Memory B cell (primary cell): ENCODE measurements around the gene PPBP.

Source experiments
- ATAC-seq: fragments of 150-1000 bp; cut with Tn5 transposase; 2 replicates; pipeline ENCODE4 v1.10.0; 2021; ENCODE audit warnings: low read depth, mild to moderate bottlenecking, moderate library complexity
- DNase-seq, 2 donors: peaks; one replicate each; pipeline ENCODE4 v3.0.0; 2022; ENCODE audit warnings: low spot score in 2 of 2
- H3K27ac Mint-ChIP-seq: one replicate; pipeline ENCODE4 v1.8.0; 2022; ENCODE audit warnings: mild to moderate bottlenecking, moderate library complexity, mixed read lengths
- H3K27me3 Mint-ChIP-seq: one replicate; pipeline ENCODE4 v1.8.0; 2022; ENCODE audit warnings: mixed read lengths
- H3K36me3 Mint-ChIP-seq: one replicate; pipeline ENCODE4 v1.8.0; 2022; ENCODE audit warnings: mild to moderate bottlenecking, mixed read lengths
- H3K4me1 Mint-ChIP-seq: one replicate; pipeline ENCODE4 v1.8.0; 2022; ENCODE audit warnings: mixed read lengths
- H3K4me3 Mint-ChIP-seq: one replicate; pipeline ENCODE4 v1.8.0; 2022; ENCODE audit warnings: mild to moderate bottlenecking, moderate library complexity, mixed read lengths
- H3K9me3 Mint-ChIP-seq: one replicate; pipeline ENCODE4 v1.8.0; 2022; ENCODE audit warnings: mixed read lengths

The PPBP gene

DNA sequence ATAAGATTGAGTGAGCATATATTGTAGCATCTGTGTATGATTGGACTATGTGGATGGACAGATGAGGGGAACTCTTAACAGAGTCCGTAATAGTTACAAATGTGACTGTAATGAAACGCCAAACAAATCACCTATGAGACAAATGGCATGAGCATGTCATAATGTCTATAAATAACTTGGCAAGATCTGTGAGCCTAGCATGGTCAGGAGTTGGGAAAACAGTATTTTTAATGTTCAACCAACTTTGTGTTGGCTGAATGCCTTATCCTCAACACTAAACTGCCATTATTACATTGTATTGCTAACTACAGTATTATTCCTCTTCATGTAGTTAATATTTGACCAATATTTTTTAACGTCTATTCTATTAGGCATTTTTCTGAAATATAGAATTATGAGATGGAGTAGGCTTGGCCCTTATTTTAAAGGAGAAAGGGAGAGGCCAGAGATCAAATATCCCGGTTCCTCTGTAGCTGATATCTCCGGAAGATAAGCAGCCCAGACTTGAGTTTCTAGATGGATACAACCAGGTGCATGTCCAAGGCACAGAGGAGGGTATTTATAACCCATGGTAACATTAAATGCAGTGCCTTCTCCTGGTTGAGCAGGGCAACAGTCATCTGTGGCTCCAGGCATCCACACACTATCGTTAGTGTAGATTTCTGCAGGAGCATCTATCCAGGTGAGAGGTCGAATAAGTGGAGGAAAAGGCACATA, 38.8 kb downstream of the PPBP start:
- no peak for DNase-seq
- Mint-ChIP-seq H3K9me3 (no peaks in the 10 kb centered on the region), H3K27me3 (peaks cover 6% of the 10 kb centered on the region), H3K27ac (no peak overlapping the region), H3K4me3 (no peak overlapping the region), H3K36me3 (no peaks in the 10 kb centered on the region), H3K4me1 (no peaks in the 10 kb centered on the region)
- ATAC-seq, result no peak

DNA sequence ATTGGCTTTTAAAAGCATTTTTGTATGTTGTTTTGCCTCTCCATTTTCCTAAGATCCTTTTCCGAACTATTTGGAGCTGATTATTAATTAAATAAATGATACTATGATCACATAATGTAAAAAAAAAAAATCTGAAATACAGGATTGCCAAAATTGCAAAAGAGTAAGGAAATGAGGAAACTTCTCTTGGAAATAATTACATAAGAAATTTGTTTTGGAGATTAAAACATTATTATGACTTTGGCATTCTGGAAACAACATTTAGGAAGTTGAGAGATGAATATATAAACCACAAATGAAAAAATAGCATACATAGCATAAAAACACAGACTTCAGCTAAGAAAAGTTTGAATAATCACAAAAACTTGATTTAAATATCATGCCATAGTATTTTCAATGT, 39.7 kb downstream of the PPBP start:
- DNase-seq (no peak), ATAC-seq (no peak)
- Mint-ChIP-seq H3K27ac (no peak overlapping the region), H3K4me1 (no peaks in the 10 kb centered on the region), H3K27me3 (peaks cover 8% of the 10 kb centered on the region), H3K36me3 (no peaks in the 10 kb centered on the region), H3K9me3 (no peaks in the 10 kb centered on the region), H3K4me3 (no peak overlapping the region)

DNA sequence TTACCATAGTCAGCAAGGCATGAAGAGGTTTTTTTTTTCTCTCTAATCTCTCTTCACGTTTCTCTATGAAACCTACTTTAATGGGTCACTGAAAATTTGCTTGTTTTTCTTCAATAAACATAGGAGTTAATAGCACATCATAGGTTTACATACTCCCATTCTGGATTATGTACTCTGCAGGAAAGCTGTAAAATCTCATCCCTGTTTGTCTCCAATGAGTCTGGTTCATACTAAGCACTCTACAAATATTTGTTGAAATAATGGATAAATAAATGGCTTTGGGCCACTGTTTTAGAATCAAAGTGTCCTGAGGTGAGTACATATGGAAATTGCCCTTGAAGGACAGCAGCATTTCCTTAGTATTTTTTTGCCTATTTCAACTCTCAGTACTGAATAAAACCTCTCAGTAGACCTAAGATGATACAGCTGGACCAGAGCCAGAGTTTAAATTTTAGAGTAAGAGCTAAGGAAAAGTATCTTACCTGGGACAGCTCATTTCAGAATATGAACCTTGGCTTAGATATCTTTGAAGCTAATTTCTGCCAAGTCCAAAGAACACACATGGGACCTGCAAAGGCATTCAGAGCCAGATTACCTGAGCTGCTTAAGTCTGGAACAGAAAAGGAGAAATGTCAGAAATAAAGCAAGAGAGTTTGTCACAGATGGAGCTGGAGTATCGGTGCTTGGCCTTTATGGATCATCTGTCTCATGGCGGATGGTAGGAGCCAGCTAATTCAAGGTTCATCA, 40.6 kb downstream of the PPBP start:
- DNase-seq, result no peak
- ATAC-seq, result no peak
- no peak overlapping the region for H3K4me3 Mint-ChIP-seq
- no peaks in the 10 kb centered on the region for H3K9me3 Mint-ChIP-seq
- H3K4me1 Mint-ChIP-seq, result no peaks in the 10 kb centered on the region
- H3K36me3 Mint-ChIP-seq, result no peaks in the 10 kb centered on the region
- H3K27me3 Mint-ChIP-seq, result peaks cover 8% of the 10 kb centered on the region
- no peak overlapping the region for H3K27ac Mint-ChIP-seq

DNA sequence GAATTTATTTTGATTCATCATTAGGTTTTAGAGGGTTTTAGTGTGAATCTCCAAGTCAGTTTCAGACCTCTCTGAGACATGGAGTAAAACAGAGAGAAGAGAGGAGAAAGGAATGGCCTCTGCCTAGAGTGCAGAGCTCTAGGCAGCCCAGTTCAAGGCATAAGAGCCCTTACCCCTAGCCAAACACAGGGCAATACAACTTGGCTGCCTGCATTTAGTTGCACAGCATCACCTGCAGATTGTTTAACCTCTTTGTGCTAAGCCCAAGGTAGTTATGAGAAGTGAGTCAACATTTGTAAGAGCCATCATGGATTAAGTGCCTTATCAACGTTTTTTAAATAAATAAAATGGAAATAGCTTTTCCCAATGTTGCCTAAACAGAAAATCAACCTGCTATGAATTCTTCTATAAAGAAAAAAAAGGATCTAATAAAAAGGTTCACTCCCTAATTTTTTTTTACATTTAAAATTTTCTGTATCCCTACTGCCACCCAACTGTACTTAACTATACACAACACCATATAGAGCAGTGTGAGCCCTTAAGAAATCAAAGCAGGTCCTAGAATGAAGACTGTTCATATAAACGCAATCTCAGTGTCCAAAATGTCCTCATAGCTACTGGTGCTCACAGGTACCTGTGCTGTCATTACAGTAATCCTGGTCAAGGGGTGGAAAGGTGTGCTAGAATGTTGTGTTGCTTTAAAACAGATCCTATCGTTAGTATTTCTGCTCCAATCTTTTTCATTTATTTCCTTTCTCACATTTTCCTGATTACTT, 42.1 kb downstream of the PPBP start:
- H3K4me3 Mint-ChIP-seq, result no peak overlapping the region
- no peaks in the 10 kb centered on the region for H3K4me1 Mint-ChIP-seq
- ATAC-seq (no peak), DNase-seq (no peak)
- no peaks in the 10 kb centered on the region for H3K36me3 Mint-ChIP-seq
- no peaks in the 10 kb centered on the region for H3K9me3 Mint-ChIP-seq
- peaks cover 9% of the 10 kb centered on the region for H3K27me3 Mint-ChIP-seq
- no peak overlapping the region for H3K27ac Mint-ChIP-seq

- no peak overlapping the region for H3K27ac Mint-ChIP-seq
These were observed 42.9 kb downstream of the PPBP start for GRCh38 chr4:73945140-73945539.

GRCh38 chr4:73944061-73944875, 43.7 kb downstream of the PPBP start:
- DNase-seq (no peak), ATAC-seq (no peak)
- no peak overlapping the region for H3K27ac Mint-ChIP-seq
- H3K36me3 Mint-ChIP-seq, result no peaks in the 10 kb centered on the region
- peaks cover 9% of the 10 kb centered on the region for H3K27me3 Mint-ChIP-seq
- no peak overlapping the region for H3K4me3 Mint-ChIP-seq
- no peaks in the 10 kb centered on the region for H3K9me3 Mint-ChIP-seq
- H3K4me1 Mint-ChIP-seq, result no peaks in the 10 kb centered on the region

More at GRCh38 chr4:73945140-73945539, 42.9 kb downstream of the PPBP start:
- no peak overlapping the region for H3K4me3 Mint-ChIP-seq
- no peaks in the 10 kb centered on the region for H3K9me3 Mint-ChIP-seq
- peaks cover 9% of the 10 kb centered on the region for H3K27me3 Mint-ChIP-seq
- no peak for DNase-seq
- no peak for ATAC-seq
- no peaks in the 10 kb centered on the region for H3K4me1 Mint-ChIP-seq
- H3K36me3 Mint-ChIP-seq, result no peaks in the 10 kb centered on the region

- DNase-seq (no peak), ATAC-seq (no peak)
- Mint-ChIP-seq H3K27me3 (peaks cover 9% of the 10 kb centered on the region), H3K27ac (no peak overlapping the region), H3K4me1 (no peaks in the 10 kb centered on the region), H3K36me3 (no peaks in the 10 kb centered on the region), H3K4me3 (no peak overlapping the region), H3K9me3 (no peaks in the 10 kb centered on the region)
These were observed 44.4 kb downstream of the PPBP start for GRCh38 chr4:73943555-73943954.

- Mint-ChIP-seq H3K4me1 (no peaks in the 10 kb centered on the region), H3K9me3 (no peaks in the 10 kb centered on the region), H3K36me3 (no peaks in the 10 kb centered on the region), H3K27me3 (peaks cover 2% of the 10 kb centered on the region), H3K27ac (no peak overlapping the region), H3K4me3 (no peak overlapping the region)
- ATAC-seq (no peak), DNase-seq (no peak)
These were observed 51.0 kb downstream of the PPBP start for GRCh38 chr4:73936969-73937368.
